Lung microvascular endothelial cell (primary cell): ENCODE data around the gene LRRC8D. TPM values are rescaled to one million over a fixed set of nuclear protein-coding genes. Genes with fewer than 3 reads are reported as not detected.
"Not testable (repeated sequence)": the region's sequence is repeated elsewhere in the genome, so short reads cannot be mapped to it uniquely, and the experiment has no call there.

Experiments used
- DNase-seq, 2 donors: peaks; one replicate each; pipeline versions ENCODE4 v3.0.0 to v3.0.0-alpha.2; 2010; ENCODE audit warnings: low read depth in 2 of 2
- total RNA-seq: library from RNA; depleted of rRNA; stranded (reverse); fragments of >200 nt; gene quantifications from 2 replicates; pipeline ENCODE4 v1.2.1, GENCODE V29; 2014

LRRC8D gene
- 7.3 and 9.8 TPM in 2 replicates for total RNA-seq

DNA sequence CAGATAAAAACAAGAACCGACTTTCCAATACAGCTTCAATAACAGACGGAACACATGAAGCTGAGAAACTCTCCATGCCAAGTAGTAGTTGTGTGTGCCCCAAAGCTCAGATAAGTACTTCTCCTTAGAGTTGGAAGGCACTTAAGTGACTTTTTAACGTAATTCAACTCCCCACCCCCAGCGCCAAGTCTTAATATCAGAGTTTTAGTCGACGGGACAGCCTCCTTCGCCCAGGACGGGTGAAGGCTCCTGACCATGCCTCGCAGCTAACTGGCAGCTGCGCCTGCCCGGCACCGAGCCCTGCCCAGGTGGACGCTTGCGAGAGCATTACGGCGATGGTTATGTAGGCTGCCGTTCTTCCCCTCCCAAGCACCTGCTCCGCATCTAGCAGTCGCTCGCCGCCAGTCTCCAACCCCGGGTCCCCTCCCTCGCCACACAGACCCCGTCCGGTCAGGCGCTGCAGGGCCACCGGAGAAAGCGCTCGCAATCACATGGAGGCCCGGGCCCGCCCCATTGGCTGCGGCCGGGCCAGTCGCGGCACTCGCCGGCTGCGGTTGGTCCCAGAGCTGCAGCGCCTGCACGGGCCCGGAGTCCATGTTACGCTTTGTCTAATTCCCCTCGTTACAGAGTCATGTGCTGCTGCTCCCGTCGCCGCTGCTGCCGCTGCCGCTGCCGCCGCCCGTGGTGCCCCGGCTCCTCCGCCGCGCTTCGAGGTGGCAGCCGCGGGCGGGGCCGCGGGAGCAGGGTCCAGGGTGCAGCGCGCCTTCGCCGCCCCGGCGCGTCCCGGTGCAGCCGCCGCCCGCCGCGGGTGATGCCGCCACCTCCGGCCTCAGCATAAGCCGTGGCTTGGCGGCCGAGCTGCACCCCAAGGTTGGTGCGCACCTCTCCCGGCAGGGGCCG, at the start of gene LRRC8D:
Gene LRRC8D (plus strand): TSS at position 611 of the 900 bp plus-strand sequence. CDS start 112,037 bp downstream, outside the sequence.
- peak; percentile 74 to 87 for DNase-seq

DNA sequence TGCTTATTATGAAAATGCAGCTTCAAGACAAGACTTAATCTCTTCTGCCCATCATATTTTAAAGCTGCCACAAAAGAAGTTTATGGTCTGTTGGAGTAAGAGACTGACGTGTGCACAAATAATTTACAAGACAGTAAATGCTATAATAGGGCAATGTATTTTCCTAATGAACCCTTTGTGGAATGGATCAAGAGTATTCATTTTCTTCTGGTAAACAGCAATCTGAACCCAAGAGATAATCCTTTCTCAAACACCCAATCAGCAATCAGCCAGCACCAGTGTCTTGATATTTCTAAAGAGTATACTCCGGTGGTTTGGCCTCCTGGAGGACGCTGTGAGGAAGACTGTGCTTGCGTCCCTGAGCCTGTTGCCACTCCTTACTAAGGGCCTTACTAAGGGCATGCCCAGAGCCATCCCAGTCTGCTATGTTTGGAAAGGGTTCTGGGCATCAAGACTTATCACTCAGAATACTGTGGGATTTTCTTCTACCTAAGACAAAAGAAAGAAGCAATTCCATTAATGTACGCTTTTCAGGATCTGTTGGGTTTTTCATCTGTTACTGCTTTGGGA, 48.8 kb upstream of the LRRC8D start:
- no peak for DNase-seq

DNA sequence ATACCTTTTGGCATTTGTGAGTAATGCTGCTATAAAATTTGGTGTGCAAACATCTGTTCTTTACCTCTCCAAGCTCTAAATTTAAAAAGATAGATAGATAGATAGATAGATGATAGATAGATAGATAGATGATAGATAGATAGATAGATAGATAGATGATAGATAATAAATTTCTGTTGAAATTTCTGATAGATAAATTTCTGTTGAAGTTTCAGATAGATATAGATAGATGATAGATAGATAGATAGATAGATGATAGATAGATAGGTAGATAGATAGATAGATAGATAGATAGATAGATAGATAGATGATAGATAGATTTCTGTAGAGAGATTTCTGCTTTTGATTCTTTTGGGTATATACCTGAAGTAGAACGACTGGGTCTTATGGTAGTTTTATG, 44.7 kb upstream of the LRRC8D start:
- DNase-seq: not testable (repeated sequence)

DNA sequence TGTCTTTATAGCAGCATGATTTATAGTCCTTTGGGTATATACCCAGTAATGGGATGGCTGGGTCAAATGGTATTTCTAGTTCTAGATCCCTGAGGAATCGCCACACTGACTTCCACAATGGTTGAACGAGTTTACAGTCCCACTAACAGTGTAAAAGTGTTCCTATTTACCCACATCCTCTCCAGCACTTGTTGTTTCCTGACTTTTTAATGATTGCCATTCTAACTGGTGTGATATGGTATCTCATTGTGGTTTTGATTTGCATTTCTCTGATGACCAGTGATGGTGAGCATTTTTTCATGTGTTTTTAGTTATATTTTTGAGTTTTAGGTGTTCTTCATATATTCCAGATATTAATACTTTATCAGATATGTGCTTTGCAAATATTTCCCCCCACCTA, 43.6 kb upstream of the LRRC8D start:
- not testable (repeated sequence) for DNase-seq

DNA sequence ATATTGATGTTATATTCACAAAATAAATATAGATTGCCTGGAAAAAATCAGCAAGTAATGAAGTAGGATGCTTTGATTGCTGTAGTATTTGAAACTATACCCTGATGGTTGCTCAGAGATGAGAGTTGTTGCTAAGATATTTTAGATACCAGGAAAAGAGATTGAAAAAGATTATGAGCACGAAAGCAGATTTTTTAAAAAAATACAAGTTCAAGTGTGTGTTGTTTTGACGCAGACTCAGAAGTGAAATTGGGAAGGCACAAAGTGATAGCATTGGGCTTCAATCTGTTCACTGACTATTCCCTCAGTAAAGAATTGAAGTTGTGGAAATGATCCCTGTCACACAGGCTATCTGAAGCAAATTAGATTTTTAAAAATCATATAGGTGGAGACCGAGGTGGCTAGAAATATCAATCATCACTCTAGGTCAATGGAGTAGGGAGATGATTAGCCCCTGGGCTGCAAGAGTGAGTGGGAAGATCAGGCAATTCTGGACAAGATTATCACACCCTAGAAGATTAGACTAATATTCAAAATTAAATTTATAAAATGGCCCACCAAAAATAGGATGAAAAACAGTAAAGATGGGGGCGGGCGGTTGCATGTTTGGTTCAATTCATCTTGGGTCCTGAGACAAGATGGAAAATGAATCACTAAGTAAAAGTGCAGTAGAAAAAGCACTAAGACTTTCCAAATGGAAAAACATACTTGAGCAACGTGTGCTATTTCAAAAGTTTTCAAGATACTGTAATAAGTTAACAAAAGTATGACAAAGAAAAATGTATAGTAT, 41.5 kb upstream of the LRRC8D start:
- DNase-seq: no peak

DNA sequence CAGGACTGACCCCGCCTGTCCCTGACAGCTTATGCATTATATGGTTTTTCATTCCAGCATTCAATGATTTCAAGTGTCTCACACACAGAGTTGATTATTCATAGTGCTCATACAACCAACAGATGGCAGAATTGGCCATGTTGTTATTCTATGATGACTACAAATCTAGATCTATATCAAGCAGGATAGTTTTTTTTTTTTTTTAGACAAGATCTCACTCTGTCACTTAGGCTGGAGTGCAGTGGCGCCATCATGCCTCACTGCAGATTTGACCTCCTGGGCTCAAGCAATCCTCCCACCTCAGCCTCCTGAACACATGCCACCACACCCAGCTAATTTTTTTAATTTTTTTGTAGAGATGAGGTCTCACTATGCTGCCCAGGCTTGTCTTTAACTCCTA, 40.1 kb upstream of the LRRC8D start:
- peak; percentile 69 to 72 for DNase-seq

DNA sequence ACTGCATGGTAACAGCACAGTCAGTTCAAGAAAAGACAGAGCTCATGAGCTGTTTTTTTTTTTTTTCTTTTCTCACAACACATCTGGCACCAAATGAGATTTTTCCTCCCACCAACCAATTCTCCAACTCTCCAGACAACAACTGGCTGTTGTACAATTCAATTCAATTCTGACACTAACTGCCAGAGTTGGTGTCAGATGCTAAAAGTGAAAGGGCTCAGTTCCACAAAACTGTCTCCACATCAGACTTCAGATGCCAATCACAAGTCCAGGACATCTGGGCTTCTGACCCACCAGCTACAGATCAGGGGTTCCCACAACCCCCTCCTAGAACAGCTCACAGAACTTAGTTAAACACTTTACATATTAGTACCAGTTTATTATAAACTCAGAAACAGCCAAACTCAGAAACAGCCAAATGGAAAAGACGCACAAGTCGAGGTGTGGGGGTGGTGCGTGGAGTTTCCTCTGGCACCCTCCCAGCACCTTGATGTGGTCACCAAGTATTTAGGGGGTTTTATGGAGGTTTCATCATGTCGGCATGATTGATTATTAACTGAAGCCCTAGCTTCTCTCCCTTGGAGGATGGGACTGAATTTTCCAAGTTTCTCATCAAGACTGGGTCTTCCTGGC, 39.2 kb upstream of the LRRC8D start:
- DNase-seq: no peak

DNA sequence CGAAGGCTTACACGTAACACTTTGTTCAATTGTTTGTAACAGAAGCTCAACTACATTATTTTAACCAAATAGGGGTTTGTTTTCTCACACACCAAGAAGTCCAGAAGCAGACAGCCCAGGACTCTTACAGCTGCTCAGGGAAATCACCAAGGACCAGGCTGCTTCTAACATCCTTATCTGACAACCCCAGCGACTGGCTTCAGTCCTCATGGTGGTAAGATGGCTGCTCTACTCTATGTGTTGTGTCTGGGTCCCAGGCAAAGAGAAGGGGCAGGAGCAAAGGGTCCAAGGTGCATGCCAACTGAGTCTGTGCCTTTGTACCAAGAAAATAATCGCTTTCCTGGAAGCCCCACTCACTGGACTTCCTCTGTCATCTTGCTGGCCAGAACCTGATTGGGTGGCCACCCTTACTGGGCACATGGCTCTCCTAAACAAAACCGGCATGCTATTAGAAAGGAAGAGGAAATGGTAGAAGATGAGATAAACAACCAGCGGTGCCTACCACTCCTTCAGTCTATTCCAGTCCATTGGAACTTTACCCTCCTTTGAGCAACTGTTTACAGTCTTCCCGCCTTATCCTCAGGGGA, 34.1 kb upstream of the LRRC8D start:
- DNase-seq: no peak

DNA sequence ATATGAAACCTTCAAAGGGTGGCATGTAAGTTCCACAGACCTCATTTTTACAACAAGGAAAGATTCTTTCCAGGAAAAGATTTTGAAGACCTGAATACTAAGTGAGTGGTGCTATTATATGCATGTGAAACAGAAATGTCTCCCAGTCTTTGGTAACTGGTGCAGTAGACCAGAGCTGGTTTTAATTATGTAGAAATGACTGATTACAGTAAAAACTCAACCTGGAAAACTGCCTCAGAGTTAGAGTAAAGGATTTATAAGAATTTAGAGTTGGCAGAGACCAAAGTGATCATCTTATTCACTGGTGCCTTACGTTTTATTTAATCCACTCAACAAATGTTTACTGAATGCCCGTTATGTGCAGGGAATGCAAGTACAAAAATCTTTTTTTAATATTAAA, 30.2 kb upstream of the LRRC8D start:
- DNase-seq: no peak

DNA sequence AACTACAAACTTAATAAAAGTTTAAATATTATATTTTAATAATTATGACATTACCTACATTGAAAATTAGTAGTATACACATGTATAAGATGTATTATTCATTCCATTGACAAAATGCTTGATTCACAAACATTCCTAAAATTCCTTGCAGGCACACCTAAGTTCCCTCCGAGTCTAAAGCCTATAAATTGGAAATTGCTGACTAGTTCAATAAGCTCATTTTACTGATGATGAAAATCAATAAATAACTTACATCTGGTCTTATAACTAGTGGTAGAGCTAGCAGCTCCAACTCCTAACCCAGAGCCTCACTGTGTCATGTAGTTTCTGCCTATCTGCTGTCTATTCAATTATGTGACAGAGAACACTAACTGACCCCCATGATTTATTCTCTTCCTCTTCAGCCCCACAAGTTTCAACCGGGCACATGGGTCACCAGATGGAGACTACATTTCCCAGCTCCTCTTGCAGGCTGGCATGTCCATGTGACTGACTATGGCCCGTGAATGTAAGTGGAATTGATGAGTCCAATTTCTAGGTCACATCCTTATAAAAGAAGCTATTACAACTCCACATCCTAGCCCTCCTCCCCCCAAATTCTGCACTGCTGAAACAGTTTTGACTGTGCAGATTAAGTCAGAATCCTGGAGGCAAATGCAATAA, 29.6 kb upstream of the LRRC8D start:
- no peak for DNase-seq

DNA sequence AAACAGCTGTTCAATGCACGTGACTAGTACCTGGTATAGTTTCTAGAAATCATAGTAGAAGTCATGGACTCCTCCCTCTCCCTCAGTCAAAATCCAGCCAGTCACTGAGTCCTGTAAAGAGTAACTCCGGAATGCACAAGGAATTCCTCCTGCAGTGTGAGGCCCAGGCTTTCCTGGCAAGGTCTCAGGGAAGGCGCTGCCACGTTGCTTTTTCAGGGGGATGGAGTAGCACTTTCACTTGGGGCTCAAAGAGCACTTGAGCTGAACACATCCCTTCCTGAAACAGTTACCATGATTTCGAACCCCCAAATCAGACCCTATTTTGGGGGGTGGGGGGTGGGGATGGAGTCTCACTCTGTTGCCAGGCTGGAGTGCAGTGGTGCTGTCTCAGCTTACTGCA, 26.4 kb upstream of the LRRC8D start:
- peak in 1 of 2 donors; percentile 40 for DNase-seq

DNA sequence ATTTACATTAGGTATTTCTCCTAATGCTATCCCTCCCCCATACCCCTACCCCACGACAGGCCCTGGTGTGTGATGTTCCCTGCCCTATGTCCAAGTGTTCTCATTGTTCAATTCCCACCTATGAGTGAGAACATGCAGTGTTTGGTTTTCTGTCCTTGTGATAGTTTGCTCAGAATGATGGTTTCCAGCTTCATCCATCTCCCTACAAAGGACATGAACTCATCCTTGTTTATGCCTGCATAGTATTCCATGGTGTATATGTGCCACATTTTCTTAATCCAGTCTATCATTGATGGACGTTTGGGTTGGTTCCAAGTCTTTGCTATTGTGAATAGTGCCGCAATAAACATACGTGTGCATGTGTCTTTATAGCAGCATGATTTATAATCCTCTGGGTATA, 25.3 kb upstream of the LRRC8D start:
- DNase-seq: not testable (repeated sequence)

DNA sequence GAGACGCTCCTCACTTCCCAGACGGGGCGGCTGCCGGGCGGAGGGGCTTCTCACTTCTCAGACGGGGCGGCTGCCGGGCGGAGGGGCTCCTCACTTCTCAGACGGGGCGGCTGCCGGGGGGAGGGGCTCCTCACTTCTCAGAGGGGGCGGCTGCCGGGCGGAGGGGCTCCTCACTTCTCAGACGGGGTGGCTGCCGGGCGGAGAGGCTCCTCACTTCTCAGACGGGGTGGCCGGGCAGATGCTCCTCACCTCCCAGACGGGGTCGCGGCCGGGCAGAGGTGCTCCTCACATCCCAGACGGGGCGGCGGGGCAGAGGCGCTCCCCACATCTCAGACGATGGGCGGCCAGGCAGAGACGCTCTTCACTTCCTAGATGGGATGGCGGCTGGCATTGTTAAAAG, 23.0 kb upstream of the LRRC8D start:
- DNase-seq: not testable (repeated sequence)

DNA sequence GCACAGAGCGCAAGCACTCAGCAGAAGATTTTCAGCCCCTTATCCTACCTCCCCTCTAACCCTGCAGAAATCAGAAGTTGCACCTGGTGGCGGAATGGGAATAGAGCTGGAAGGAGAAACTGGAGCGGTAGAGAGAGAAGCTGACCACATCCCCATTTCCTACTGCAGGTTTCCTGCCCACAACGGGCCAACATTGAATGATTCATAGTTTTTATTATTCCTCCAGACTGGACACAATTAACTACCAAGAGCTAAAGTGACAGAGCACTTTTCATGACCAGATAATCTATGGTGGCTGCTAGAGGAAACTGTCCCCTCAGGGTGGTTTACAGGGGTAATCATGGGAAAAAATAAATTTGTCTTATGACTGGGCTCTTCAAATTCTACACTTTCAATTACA, 21.3 kb upstream of the LRRC8D start:
- peak; percentile 52 to 70 for DNase-seq

DNA sequence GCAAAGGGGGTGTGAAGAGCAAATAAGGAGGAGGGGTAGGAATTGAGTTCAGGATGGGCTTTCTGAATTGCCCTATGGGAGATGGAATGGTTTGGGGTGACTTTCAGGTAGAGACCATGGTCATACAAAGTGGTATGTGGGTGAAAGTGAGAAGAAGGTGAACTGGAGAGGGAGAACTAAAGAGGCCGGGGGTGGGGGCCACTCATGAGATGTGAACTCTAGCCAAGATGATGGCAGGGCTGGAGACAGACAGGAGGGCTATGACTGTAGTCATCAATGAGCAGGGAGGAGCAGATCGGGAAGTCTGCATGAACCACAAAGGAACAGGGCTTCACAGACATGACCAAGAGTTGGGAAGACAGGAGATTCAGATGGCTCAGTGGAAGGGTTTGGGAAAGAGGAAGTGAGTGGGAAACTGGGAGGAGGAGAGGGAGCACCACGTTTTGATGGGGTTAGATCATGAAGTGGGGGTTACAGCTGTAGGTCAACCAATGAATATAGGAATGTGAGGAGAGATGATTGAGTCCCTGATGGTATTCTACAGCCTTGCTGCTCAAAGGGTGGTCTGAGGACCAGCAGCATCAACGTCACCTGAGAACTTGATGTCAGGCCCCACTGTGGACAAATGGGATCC, 20.7 kb upstream of the LRRC8D start:
- DNase-seq: no peak

DNA sequence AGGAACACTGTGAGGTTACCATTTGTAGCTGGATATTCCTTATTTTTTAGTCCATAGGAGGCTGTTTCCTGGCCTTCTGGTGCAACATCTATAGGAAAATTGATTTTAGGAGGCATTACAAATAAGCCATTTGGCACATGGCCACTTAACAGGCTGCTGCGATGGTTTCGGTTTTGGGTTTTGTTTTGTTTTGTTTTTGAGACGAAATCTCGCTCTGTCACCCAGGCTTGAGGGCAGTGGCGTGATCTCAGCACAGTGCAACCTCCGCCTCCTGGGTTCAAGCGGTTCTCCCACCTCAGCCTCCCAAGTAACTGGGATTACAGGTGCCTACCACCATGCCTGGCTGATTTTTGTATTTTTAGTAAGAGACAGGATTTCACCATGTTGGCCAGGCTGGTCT, 20.1 kb upstream of the LRRC8D start:
- DNase-seq: no peak

DNA sequence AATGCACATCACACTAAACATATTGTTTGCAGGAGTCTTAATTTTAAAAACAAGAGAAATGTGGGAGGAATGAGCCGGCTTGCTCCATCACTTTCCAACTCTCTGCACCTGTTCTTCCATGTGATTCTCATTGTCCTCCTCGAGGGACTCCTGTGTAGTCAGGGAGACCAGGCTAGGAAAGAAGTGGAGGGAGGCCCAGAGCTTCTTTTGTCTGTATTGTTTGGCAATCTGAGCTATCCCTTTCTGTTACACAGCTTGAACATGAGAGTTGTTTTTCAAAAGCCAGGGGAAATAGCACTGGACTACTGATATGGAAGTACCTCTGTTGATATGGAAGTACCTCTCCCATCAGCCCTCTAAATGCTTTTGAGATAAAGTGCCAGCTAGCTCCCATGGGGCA, 18.8 kb upstream of the LRRC8D start:
- DNase-seq: no peak

DNA sequence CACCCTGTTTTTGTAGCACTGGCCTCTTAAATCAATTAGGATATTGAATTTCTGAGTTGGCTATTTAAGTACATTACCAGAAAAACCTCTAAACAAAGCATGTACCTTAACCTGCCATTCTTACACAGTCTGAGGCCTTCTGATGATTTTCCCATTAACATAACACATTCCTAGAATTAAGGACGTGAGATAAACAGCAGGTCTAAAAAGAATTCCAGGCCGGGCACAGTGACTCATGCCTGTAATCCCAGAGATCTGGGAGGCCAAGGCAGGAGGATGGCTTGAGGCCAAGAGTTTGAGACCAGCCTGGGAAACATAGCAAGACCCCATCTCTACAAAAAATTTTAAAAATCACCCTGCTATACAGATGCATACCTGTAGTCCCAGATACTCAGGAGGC, 18.0 kb upstream of the LRRC8D start:
- no peak for DNase-seq

DNA sequence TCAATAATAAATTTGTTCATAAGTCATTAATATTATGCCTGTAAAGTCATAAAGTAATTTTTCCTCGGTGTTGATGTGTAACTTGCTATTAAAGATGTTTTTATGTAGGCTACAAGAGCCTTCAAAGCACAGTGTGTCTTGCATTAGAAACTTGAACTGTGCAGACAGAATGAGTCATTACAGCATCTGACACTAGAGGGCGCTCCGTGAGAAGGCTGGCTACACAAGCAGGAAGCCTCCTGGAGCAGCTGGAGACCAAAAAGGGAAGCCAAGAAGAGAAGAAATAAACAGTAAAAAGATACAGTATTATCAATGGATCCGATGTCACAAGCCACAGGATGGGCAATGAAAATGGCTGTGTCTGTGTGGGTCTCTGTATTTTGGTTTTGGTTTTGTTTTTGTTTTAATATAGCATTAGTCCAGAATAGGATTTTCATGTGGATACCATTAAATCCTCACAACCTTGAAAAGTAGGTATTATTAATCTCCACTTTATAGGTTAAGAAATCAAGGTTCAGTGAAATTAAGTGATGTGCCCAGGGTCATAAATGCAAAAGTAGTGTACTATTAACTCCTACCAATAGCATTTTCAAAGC, 16.1 kb upstream of the LRRC8D start:
- peak; percentile 85 to 89 for DNase-seq

DNA sequence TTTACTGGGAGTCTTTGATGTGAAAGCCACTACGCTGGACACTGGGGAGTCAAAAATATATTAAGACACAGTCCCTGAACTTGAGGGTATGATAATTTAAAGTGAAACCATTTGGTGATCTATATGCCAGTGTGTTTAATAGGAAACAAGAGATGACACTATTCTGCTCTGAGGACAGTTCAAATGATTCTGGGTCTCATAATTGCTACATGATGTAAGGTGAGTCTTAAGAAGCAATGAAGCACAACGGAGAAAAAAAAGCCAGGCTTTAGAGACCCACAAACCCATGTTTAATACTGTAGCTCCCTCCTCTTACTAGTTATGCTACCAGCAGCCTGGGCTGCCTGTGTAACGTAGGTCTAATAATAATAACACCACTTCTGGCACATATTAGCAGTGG, 14.2 kb upstream of the LRRC8D start:
- no peak for DNase-seq
